Frontal cortex (tissue), 4 donors: Measurements from ENCODE around the gene CHKA. TPM values are rescaled to one million over a fixed set of nuclear protein-coding genes. Genes with fewer than 3 reads are reported as not detected.

Experiments used
- DNase-seq, 2 donors: peaks; one replicate each; pipeline ENCODE4 v3.0.0; 2012; ENCODE audit warnings: low spot score in 2 of 2
- FAIRE-seq: peaks from 2 replicates; lab custom pipeline; 2012; peaks lifted over from hg19 to GRCh38; lab: Jason Lieb, UNC
- small RNA-seq: library from RNA; depleted of rRNA; stranded (forward); fragments of <200 nt; gene quantifications from one replicate; pipeline ENCODE3, GENCODE V24; 2014
- total RNA-seq: library from RNA; depleted of rRNA; stranded (reverse); fragments of >200 nt; gene quantifications from one replicate; pipeline ENCODE4 v1.2.3, GENCODE V29; 2014
- donor health status: control.
- donor health status: control.
- donor health status: control.

The CHKA gene
- total RNA-seq, 1 donor from 2014 or later: 26.1 TPM

- no peak for DNase-seq
- no peak for FAIRE-seq
Measured at GRCh38 chr11:68008381-68009337, 112.5 kb downstream of the CHKA start.

- DNase-seq (no peak), FAIRE-seq (no peak)
Measured at GRCh38 chr11:68007498-68008380, 113.4 kb downstream of the CHKA start.

GRCh38 chr11:68006606-68007166 lies 114.5 kb downstream of the CHKA start:
- FAIRE-seq (no peak), DNase-seq (no peak)

GRCh38 chr11:68004551-68005335 lies 116.4 kb downstream of the CHKA start:
- no peak for DNase-seq
- FAIRE-seq: no peak

- FAIRE-seq: no peak
- DNase-seq: peak; percentile 76 to 82
Measured at GRCh38 chr11:68003846-68004550, 117.2 kb downstream of the CHKA start, which contains the start of gene UNC93B1. TSS of gene UNC93B1 (minus strand) at chr11:68004097. CDS start at chr11:68004043, 54 bp downstream.

GRCh38 chr11:68002938-68003845 lies 118.0 kb downstream of the CHKA start:
- DNase-seq (no peak), FAIRE-seq (no peak)

Small RNA genes lying within 50 kb of the gene (small RNA-seq; reads per million reads assigned to genes)
- not detected for gene MIR6753

Other genes with a start within 250 kb of the CHKA start
- gene UNC93B1, start 117.3 kb downstream of the CHKA start, total RNA-seq: 2.9 TPM
- 0.41 TPM for gene ALDH3B1, start 111.1 kb downstream of the CHKA start, total RNA-seq
- 48.5 TPM for gene NDUFS8, start 90.7 kb downstream of the CHKA start, total RNA-seq
- 2.4 TPM for gene TCIRG1, start 82.4 kb downstream of the CHKA start, total RNA-seq
- gene KMT5B, start 91.9 kb upstream of the CHKA start, total RNA-seq: 116 TPM
- gene C11orf24, start 150.6 kb upstream of the CHKA start, total RNA-seq: 5.7 TPM
- 10.2 TPM for gene LRP5, start 191.2 kb upstream of the CHKA start, total RNA-seq